Measurements from ENCODE around the gene TPP1.

TPP1 gene

GRCh38 chr11:6627762-6628241 is 8.6 kb upstream of the TPP1 start:
- Histone ChIP-seq H3K9ac (ENCODE audit: low read depth, low read length) (no peak overlapping the region), H3K9me3 (ENCODE audit: control insufficient read depth, insufficient read depth, low read length) (no peaks in the 10 kb centered on the region), H3K36me3 (ENCODE audit: insufficient read depth, low read length) (no peaks in the 10 kb centered on the region), H3K4me1 (ENCODE audit: insufficient read depth, low read length) (no peaks in the 10 kb centered on the region)

DNA sequence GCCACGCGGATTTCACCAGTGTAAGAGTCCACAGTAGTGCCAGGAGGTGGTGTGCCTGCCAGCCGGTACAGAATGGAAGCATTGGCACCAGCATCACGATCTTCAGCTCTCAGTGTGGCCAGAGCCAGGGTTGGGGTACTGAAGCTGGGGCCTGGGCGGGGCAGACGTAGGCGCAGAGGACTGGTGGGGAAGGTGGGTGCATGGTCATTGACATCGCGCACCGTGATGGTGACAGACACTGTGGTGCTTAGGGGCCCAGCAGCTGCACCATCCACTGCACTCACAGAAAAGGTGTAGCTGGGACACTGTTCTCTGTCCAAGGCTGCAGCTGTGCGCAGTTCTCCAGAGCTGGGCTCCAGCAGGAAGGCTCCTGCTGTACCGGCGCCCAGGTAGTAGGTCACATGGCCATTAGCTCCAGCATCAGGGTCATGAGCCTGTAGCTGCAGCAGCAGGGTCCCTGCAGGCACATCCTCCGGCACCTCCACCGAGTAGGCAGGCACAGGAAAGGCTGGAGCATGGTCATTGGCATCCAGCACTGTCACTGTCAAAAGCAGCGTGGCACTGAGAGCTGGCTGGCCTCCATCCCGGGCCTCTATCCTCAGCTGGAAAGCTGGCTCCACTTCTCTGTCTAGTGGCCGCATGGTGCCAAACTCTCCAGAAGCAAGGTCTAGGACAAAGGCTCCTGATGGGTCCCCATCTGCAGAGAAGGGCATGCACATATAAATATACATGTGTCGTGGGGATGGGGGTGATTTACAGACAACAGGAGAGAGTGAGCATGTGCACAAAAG is 7.9 kb upstream of the TPP1 start:
- Histone ChIP-seq H3K9me3 (ENCODE audit: control insufficient read depth, insufficient read depth, low read length) (no peaks in the 10 kb centered on the region), H3K4me1 (ENCODE audit: insufficient read depth, low read length) (no peaks in the 10 kb centered on the region), H3K36me3 (ENCODE audit: insufficient read depth, low read length) (no peaks in the 10 kb centered on the region), H3K9ac (ENCODE audit: low read depth, low read length) (no peak overlapping the region)

- no peaks in the 10 kb centered on the region for H3K4me1 ChIP-seq (ENCODE audit: insufficient read depth, low read length)
- no peaks in the 10 kb centered on the region for H3K9me3 ChIP-seq (ENCODE audit: control insufficient read depth, insufficient read depth, low read length)
- no peaks in the 10 kb centered on the region for H3K36me3 ChIP-seq (ENCODE audit: insufficient read depth, low read length)
- H3K9ac ChIP-seq (ENCODE audit: low read depth, low read length): no peak overlapping the region
Observed at GRCh38 chr11:6625832-6626420, 6.7 kb upstream of the TPP1 start.

- H3K4me1 ChIP-seq (ENCODE audit: insufficient read depth, low read length): no peaks in the 10 kb centered on the region
- no peak overlapping the region for H3K9ac ChIP-seq (ENCODE audit: low read depth, low read length)
- H3K36me3 ChIP-seq (ENCODE audit: insufficient read depth, low read length): no peaks in the 10 kb centered on the region
- no peaks in the 10 kb centered on the region for H3K9me3 ChIP-seq (ENCODE audit: control insufficient read depth, insufficient read depth, low read length)
Observed at GRCh38 chr11:6625156-6625831, 6.1 kb upstream of the TPP1 start.

DNA sequence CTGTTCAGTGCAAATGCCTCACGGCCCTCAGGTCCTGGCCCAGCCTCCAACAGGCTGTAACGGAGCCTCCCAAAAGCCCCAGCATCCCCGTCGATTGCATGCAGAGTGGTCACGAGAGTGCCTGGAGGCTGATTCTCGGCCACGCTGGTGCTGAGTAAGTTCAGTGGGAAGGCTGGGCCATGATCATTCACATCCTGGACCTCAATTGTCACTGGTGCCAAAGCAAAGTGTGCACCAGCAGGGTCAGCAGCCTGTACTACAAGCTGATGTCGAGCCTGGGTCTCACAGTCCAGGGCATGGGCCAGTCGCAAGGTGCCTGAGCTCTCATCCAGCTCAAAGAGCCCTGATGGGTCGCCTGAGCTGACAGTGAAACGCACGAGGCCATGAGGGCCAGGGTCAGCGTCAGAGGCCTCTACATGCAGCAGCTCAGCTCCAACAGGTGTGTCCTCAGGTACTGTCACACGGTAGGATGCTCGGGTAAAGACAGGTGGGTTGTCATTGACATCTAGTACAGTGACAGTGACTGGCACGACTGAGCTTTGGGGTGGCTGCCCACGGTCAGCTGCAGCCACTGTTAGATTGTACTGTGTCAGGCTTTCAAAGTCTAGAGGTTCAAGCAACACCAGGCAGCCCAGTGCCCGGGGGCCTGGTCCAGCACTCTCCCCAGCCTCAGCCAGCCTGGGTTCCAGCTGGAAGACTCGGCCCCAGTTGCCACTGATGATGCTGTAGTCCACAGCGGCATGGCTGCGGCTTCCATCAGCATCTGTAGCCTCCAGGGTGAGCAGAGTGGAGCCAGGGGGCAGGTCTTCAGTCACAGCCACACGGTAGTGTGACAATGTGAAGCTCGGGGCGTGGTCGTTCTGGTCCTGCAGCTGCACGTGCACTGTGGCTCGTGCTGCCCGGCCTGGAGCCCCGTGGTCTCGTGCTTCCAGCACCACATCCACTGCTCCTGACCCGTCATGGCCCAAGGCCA is 4.5 kb upstream of the TPP1 start:
- H3K4me1 ChIP-seq (ENCODE audit: insufficient read depth, low read length): peaks cover 6% of the 10 kb centered on the region; the same call in 1 of the 2 replicates
- no peak overlapping the region for H3K9ac ChIP-seq (ENCODE audit: low read depth, low read length)
- H3K36me3 ChIP-seq (ENCODE audit: insufficient read depth, low read length): no peaks in the 10 kb centered on the region
- H3K9me3 ChIP-seq (ENCODE audit: control insufficient read depth, insufficient read depth, low read length): no peaks in the 10 kb centered on the region

- Histone ChIP-seq H3K4me1 (ENCODE audit: insufficient read depth, low read length) (peaks cover 10% of the 10 kb centered on the region; the same call in 1 of the 2 replicates), H3K9me3 (ENCODE audit: control insufficient read depth, insufficient read depth, low read length) (no peaks in the 10 kb centered on the region), H3K36me3 (ENCODE audit: insufficient read depth, low read length) (no peaks in the 10 kb centered on the region), H3K9ac (ENCODE audit: low read depth, low read length) (no peak overlapping the region)
Observed at GRCh38 chr11:6622261-6623171, 3.3 kb upstream of the TPP1 start.

- H3K36me3 ChIP-seq (ENCODE audit: insufficient read depth, low read length): no peaks in the 10 kb centered on the region
- no peak overlapping the region for H3K9ac ChIP-seq (ENCODE audit: low read depth, low read length)
- H3K9me3 ChIP-seq (ENCODE audit: control insufficient read depth, insufficient read depth, low read length): no peaks in the 10 kb centered on the region
- peaks cover 10% of the 10 kb centered on the region; the same call in 1 of the 2 replicates for H3K4me1 ChIP-seq (ENCODE audit: insufficient read depth, low read length)
Observed at GRCh38 chr11:6621711-6622211, 2.5 kb upstream of the TPP1 start.

GRCh38 chr11:6620636-6621035 is 1.4 kb upstream of the TPP1 start:
- no peak overlapping the region for H3K9ac ChIP-seq (ENCODE audit: low read depth, low read length)
- H3K36me3 ChIP-seq (ENCODE audit: insufficient read depth, low read length): no peaks in the 10 kb centered on the region
- peaks cover 10% of the 10 kb centered on the region; the same call in 1 of the 2 replicates for H3K4me1 ChIP-seq (ENCODE audit: insufficient read depth, low read length)
- H3K9me3 ChIP-seq (ENCODE audit: control insufficient read depth, insufficient read depth, low read length): no peaks in the 10 kb centered on the region

- peak overlapping the region; percentile 74 for H3K9ac ChIP-seq (ENCODE audit: low read depth, low read length)
- no peaks in the 10 kb centered on the region for H3K36me3 ChIP-seq (ENCODE audit: insufficient read depth, low read length)
- H3K9me3 ChIP-seq (ENCODE audit: control insufficient read depth, insufficient read depth, low read length): no peaks in the 10 kb centered on the region
- peaks cover 12% of the 10 kb centered on the region for H3K4me1 ChIP-seq (ENCODE audit: insufficient read depth, low read length)
Observed at GRCh38 chr11:6618117-6619003, 862 bp downstream of the TPP1 start.

DNA sequence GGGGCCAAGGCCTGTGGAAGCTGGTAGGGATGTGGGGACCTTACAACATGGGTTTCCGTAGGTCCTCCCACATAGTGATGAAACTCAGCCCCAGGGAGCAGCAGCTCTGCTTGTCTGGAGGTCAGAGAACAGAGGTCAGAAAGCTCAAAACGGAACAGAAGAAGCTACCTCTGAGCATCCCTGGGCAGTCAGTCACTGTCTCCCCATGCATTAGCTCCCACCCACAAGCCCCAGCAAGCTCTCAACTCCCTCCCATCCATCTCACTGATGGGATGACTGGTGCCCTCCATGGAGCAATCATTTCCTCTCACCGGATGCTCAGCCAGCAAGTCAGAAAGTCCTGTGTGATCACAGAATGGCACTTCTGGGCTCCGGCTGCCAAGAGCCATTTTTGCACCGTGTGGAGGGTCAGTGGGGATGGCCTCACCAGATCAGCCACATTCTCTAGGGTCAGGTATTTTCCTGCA is 1.9 kb downstream of the TPP1 start:
- no peak overlapping the region for H3K9ac ChIP-seq (ENCODE audit: low read depth, low read length)
- peaks cover 18% of the 10 kb centered on the region for H3K4me1 ChIP-seq (ENCODE audit: insufficient read depth, low read length)
- H3K9me3 ChIP-seq (ENCODE audit: control insufficient read depth, insufficient read depth, low read length): no peaks in the 10 kb centered on the region
- no peaks in the 10 kb centered on the region for H3K36me3 ChIP-seq (ENCODE audit: insufficient read depth, low read length)

- H3K4me1 ChIP-seq (ENCODE audit: insufficient read depth, low read length): peaks cover 18% of the 10 kb centered on the region
- H3K9me3 ChIP-seq (ENCODE audit: control insufficient read depth, insufficient read depth, low read length): no peaks in the 10 kb centered on the region
- no peak overlapping the region for H3K9ac ChIP-seq (ENCODE audit: low read depth, low read length)
- H3K36me3 ChIP-seq (ENCODE audit: insufficient read depth, low read length): no peaks in the 10 kb centered on the region
Observed at GRCh38 chr11:6616596-6617250, 2.5 kb downstream of the TPP1 start.
